Activated T-helper 1 cell treated with anti-CD3 and anti-CD28 coated beads, Interleukin-2, amount 50 U/mL, for 16 hours (primary cell): ENCODE results near the gene SF3B4.
A peak's percentile ranks its signal among the peaks of the same experiment; 100 is the strongest.
"Not testable (repeated sequence)": the region's sequence is repeated elsewhere in the genome, so short reads cannot be mapped to it uniquely, and the experiment has no call there.

Experiments used
- DNase-seq, 2 donors: peaks; one replicate each; pipeline ENCODE4 v3.0.0-alpha.2; 2020; ENCODE audit warnings: low read depth in 1 of 2, low spot score in 1 of 2

Gene SF3B4

GRCh38 chr1:149888247-149888998, 39.2 kb downstream of the SF3B4 start:
- peak; percentile 23 to 47 for DNase-seq

DNA sequence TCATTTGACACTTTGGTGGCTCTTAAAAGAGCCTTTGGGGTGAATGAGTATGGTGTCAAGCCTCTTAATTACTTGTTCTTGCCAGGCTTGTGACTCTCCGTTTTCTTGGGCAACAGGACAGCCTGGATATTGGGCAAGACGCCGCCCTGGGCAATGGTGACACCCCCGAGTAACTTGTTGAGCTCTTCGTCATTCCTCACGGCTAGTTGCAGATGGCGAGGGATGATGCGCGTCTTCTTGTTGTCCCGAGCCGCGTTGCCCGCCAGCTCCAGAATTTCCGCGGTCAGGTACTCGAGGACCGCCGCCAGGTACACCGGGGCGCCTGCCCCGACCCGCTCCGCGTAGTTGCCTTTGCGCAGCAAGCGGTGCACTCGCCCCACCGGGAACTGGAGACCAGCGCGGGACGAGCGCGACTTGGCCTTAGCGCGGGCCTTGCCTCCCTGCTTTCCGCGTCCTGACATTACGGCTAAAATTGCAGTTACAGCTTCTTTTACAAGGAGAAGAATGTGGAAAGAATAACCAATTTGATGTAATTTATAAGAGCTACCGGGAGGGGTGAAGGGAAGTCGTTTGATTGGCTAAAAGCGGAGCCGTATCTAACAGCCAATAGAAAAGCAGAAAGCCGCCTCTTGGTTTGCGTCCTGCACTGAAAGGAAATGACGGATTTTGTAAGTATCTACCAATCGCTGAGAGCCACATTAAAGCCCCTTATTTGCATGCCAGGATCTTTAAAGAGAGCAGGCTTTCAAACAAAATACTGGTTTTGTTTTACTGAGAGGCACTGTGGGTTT, 40.0 kb downstream of the SF3B4 start:
- peak; percentile 32 to 57 for DNase-seq

DNA sequence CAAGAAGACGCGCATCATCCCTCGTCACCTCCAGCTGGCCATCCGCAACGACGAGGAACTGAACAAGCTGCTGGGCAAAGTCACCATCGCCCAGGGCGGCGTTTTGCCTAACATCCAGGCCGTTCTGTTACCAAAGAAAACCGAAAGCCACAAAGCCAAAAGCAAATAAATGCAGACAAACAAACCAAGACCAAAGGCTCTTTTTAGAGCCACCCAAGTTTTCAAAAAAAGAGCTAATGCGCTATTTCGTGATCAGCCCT, 40.5 kb downstream of the SF3B4 start:
- not testable (repeated sequence) for DNase-seq

- peak; percentile 56 to 73 for DNase-seq
Measured at GRCh38 chr1:149886396-149887195, 41.0 kb downstream of the SF3B4 start.

- not testable (repeated sequence) for DNase-seq
Measured at GRCh38 chr1:149886121-149886395, 41.5 kb downstream of the SF3B4 start.

DNA sequence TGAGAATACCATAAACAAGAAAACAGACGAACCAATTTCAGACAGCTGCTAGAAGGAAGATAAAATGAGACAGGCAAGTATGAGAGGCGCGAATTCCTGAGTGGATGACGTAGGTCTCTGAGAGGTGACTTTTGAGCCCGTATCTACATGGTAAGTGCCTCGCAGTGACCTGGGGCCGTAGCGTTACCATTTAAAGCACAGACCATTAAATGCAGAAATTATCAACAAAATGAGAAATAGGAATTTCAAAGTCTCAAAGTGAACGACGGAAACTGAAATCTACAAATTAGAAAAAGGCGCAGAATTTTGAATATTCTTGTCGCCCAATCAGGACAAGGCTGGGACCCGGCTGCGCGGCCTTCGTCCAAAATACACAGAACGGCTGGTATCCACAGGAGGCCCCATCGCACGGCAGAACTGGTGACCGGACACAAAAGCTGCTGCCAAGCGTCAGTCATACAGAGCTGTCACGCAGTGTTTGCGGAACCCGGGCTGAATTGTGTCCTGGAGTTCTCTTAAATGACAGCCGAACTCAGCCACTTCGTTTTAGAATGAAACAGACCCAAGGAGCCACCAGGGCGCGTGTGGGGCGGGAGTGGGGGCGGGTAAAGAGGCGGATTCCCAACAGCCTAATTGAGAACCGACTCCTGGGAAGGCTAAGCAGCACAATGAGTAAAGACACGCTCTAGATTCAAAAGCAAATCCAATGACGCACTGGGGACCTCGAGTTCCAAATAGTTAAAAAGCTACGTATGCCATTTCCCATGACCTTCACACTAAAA, 42.1 kb downstream of the SF3B4 start:
- peak; percentile 21 to 44 for DNase-seq

DNA sequence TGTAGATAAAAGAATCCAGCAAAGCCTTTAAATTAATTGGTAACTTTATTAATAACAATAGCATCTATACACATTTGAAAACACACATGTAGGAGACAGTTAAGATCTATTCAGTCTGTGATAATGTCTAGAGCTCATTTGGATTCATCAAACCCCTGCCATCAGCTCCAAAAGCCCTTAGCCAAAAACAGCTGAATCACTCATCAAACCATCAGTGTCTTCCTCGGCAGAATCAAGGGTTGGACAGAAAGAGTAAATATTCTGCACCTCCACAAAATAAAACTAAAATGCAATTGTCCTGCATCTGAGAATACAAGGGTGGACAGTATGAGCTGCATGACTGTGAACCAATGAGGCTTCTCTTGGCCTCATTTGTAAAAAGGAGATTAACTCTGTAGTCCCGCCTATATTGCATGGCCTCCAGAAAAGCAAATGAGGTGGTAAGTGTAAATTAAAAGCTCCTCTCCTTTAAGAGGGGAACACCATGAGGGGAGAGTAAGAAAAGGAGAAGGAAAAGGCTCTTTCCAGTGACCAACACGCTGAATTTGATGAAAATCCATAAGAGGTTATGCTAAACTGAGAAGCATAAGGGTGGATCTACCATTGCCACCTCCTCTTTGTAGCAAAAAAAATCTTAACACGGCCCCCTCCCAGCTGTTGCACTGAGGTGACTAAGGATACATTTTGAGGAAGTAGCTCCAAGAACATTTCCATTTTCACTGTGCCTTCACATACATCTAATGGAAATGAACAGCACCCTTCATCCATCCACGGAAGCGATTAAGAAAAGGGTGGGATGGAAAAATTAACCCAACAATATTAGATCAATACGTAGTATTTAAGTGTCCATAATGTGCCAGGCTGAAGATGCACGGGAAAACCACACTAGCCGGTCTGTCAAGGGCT, 42.9 kb downstream of the SF3B4 start:
- no peak for DNase-seq

DNA sequence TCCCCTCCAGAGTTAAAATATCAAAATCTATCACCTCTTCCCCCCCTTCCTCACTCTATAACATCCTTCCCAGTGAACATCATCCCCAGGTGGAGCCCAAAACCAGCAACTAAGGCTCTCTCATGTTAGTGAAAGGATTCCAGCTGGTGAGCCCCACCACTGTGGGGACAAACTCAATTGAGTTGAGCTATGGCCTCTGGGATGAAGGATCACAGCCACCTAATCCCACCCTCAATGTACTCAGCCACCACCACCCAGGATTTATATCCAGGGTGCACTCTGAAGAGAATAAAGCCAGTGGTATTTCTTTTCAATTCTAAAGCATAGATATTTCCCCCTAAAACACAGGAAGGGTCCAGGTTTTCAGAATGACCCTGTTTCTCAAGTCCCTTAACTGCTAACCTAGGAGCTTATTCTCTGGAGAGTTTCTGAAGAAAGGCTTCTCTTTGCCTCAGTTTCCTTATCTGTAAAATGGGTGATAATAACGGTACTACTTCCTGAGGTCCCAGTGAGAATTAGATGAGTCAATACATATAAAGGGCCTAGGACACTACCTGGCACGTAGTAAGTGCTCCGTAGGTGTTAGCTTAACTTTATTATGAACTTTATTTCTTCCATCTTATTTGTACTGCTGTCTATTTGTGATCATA, 43.9 kb downstream of the SF3B4 start:
- no peak for DNase-seq

DNA sequence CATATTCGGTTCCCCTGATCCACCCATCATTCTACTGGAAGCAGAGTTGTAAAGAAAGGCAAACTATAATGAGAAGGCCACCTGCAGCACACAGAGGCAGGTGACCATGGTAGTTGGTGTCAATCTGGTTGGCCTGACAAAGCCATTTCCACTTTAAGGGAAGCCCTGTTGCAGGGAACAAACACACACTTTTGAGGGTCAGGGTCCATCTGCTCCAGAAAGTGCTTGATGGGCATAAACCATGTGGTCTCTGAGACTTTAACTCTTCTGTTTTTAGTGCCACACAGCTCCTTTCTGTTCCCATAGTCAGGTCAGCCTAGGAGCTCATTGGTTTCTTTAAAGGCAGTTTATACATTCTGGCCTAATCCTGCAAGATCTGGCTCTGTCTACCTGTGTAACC, 45.7 kb downstream of the SF3B4 start:
- no peak for DNase-seq

DNA sequence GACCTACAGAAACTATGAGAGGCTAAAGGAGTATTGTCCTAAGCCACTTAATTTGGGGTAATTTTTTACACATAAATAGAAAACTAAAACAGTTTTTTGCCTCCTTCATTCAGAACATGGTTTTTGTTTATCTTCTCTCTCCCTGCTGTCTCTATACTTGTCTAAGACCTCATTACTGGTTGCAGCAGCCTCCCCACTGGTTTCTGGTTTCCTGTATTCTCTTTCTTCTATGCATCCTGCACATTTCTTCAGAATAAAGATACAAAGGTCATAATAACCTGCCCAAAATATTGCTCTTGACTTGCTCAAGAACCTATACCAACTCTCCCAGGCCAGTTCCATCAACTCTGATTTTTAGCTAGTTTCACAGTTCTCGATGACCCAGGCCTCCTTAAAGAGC, 48.0 kb downstream of the SF3B4 start:
- DNase-seq: no peak

GRCh38 chr1:149877211-149877946, 50.2 kb downstream of the SF3B4 start:
- DNase-seq: no peak
